ENCODE results near the gene GRID2.

GRID2 gene

DNA sequence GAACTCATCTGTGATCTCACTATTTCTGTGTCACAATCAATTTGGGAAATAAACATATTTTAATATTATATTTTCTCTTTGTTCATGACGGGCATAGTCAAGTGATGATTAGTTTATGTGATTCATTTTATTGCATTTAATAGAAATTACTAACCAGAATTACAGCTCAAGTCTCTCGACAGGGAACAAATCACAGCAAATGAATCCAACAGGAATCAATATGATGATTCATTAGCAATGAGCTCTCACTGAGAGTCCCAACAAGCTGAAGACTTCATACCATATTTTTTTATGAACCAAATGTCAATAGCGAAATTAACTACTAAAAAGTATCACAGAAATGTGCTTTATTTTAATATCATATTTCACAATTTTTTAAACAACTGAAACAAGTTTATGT is 649.7 kb downstream of the GRID2 start:
- peaks cover 3% of the 10 kb centered on the region for H3K9me3 Mint-ChIP-seq
- H3K36me3 Mint-ChIP-seq (ENCODE audit: low read depth) = no peaks in the 10 kb centered on the region
- H3K27me3 Mint-ChIP-seq (ENCODE audit: low read depth) = no peaks in the 10 kb centered on the region
- no peak overlapping the region for H3K27ac Mint-ChIP-seq
- H3K4me3 Mint-ChIP-seq = no peak overlapping the region
- H3K4me1 Mint-ChIP-seq = peaks cover 5% of the 10 kb centered on the region
- TF ChIP-seq, protein P1, sequence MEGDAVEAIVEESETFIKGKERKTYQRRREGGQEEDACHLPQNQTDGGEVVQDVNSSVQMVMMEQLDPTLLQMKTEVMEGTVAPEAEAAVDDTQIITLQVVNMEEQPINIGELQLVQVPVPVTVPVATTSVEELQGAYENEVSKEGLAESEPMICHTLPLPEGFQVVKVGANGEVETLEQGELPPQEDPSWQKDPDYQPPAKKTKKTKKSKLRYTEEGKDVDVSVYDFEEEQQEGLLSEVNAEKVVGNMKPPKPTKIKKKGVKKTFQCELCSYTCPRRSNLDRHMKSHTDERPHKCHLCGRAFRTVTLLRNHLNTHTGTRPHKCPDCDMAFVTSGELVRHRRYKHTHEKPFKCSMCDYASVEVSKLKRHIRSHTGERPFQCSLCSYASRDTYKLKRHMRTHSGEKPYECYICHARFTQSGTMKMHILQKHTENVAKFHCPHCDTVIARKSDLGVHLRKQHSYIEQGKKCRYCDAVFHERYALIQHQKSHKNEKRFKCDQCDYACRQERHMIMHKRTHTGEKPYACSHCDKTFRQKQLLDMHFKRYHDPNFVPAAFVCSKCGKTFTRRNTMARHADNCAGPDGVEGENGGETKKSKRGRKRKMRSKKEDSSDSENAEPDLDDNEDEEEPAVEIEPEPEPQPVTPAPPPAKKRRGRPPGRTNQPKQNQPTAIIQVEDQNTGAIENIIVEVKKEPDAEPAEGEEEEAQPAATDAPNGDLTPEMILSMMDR (IDR thresholded peaks at IDR 0.05; ENCODE audit: unreplicated experiment in 3 of 3) = no peak

DNA sequence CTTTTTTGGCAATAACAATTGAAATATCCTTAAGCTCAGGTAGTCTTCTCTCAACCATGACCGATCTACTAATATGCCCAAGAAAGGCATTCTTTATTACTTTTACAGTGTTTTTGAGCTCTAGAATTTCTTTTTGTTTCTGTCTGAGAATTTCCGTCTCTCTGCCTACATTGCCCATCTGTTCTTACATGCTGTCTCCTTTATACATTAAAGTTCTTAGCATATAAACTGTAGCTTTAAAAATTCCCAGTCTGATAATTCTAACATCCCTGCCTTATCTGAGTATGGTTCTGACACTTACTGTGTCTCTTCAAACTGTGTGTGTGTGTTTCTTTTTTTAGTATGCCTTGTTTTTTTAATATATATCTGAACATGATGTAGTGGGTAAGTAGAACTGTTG is 658.1 kb downstream of the GRID2 start:
- no peaks in the 10 kb centered on the region for H3K36me3 Mint-ChIP-seq (ENCODE audit: low read depth)
- no peaks in the 10 kb centered on the region for H3K27me3 Mint-ChIP-seq (ENCODE audit: low read depth)
- no peaks in the 10 kb centered on the region for H3K4me1 Mint-ChIP-seq
- H3K4me3 Mint-ChIP-seq = no peak overlapping the region
- TF ChIP-seq, protein P1 (IDR thresholded peaks at IDR 0.05; ENCODE audit: unreplicated experiment in 3 of 3) = no peak
- H3K9me3 Mint-ChIP-seq = peaks cover 3% of the 10 kb centered on the region
- H3K27ac Mint-ChIP-seq = no peak overlapping the region

DNA sequence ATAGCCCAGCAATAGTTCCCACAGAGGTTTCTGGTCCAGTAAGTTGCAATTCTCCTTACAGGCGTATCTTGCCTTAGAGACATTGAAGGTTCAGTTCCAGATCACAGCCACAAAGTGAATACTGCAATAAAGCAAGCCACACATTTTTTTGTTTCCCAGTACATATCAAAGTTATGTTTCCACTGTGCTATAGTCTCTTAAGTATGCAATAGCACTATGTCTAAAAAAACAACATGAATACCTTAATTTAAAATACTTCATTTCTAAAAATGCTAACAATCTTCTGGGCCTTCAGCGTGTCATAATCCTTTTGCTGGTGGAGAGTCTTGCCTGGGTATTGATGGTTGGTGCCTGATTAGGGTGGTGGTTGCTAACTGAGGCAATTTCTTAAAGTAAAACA is 659.1 kb downstream of the GRID2 start:
- Mint-ChIP-seq H3K27ac (no peak overlapping the region), H3K36me3 (ENCODE audit: low read depth) (no peaks in the 10 kb centered on the region), H3K9me3 (no peaks in the 10 kb centered on the region), H3K4me3 (no peak overlapping the region), H3K4me1 (no peaks in the 10 kb centered on the region), H3K27me3 (ENCODE audit: low read depth) (no peaks in the 10 kb centered on the region)
- TF ChIP-seq, protein P1 (IDR thresholded peaks at IDR 0.05; ENCODE audit: unreplicated experiment in 3 of 3) = no peak

DNA sequence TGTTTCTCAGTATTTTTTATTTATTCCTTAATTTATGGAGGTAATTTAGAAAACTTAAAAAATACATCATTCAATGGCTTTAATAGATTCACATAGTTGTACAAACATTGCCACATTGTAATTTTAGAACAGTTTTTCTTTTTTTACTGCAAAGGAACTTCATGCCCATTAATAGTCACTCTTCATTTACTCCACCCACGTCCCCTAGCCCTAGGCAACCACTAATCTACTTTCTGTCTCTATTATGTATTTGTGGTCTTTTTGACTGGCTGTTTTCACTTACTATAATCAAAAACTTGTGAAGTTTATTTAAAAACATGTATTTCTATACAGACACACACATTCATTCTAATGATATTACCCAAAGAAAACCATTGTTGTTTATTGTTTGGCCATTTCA is 664.8 kb downstream of the GRID2 start:
- Mint-ChIP-seq H3K36me3 (ENCODE audit: low read depth) (no peaks in the 10 kb centered on the region), H3K9me3 (no peaks in the 10 kb centered on the region), H3K4me3 (no peak overlapping the region), H3K27ac (no peak overlapping the region), H3K27me3 (ENCODE audit: low read depth) (no peaks in the 10 kb centered on the region), H3K4me1 (no peaks in the 10 kb centered on the region)
- TF ChIP-seq, protein P1 (IDR thresholded peaks at IDR 0.05; ENCODE audit: unreplicated experiment in 3 of 3) = no peak

DNA sequence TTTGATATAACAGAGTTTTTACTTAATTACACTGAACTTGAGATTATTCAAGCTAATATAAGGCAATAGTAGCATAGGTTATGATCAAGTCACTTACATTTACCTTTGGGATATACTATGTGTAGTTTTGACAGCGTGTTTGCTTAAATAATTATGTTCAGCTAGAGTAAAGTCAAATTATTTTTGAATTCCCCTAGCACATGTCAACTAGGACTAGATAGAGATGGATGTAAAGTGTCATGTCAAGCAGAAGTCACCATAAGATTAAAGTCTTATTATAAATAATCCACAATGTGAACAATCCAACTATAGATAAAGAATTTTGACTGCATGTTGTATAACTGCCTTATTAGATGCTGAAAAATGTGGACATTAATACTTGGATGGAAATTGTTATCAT is 665.2 kb downstream of the GRID2 start:
- H3K27me3 Mint-ChIP-seq (ENCODE audit: low read depth) = no peaks in the 10 kb centered on the region
- H3K36me3 Mint-ChIP-seq (ENCODE audit: low read depth) = no peaks in the 10 kb centered on the region
- no peaks in the 10 kb centered on the region for H3K4me1 Mint-ChIP-seq

More for the DNA sequence above, 665.2 kb downstream of the GRID2 start:
- Mint-ChIP-seq H3K27ac (no peak overlapping the region), H3K4me3 (no peak overlapping the region), H3K9me3 (no peaks in the 10 kb centered on the region)
- TF ChIP-seq, protein P1 (IDR thresholded peaks at IDR 0.05; ENCODE audit: unreplicated experiment in 3 of 3) = no peak

All from nephron (organoid).